H9 (cell line): Measurements from ENCODE around the gene SLCO3A1. TPM values are rescaled to one million over a fixed set of nuclear protein-coding genes. Genes with fewer than 3 reads are reported as not detected.
A peak's percentile ranks its signal among the peaks of the same experiment; 100 is the strongest.

Experiments
- DNase-seq: peaks from one replicate; pipeline ENCODE4 v3.0.0-alpha.2; 2017
- H2AFZ ChIP-seq: one replicate; pipeline ENCODE4 v1.6.1; 2013; ENCODE audit warnings: mild to moderate bottlenecking, low read length, control low read depth, moderate library complexity
- H2AK5ac ChIP-seq: 2 replicates; pipeline ENCODE4 v1.6.1; 2013; ENCODE audit warnings: low read length, control low read depth, mixed read lengths; ENCODE audit not compliant: insufficient read length
- H2BK120ac ChIP-seq: one replicate; pipeline ENCODE4 v1.6.1; 2013; ENCODE audit warnings: low read depth, mild to moderate bottlenecking, low read length, control low read depth, inconsistent platforms; ENCODE audit not compliant: poor library complexity, severe bottlenecking
- H2BK12ac ChIP-seq: 2 replicates; pipeline ENCODE4 v1.6.1; 2013; ENCODE audit warnings: low read length, control low read depth, mixed read lengths, low read depth; ENCODE audit not compliant: insufficient read length
- H2BK15ac ChIP-seq: 2 replicates; pipeline ENCODE4 v1.6.1; 2013; ENCODE audit warnings: low read depth, low read length, control low read depth
- H2BK20ac ChIP-seq: one replicate; pipeline ENCODE4 v1.6.1; 2013; ENCODE audit warnings: low read depth, mild to moderate bottlenecking, low read length, control low read depth, inconsistent platforms; ENCODE audit not compliant: poor library complexity, severe bottlenecking
- H2BK5ac ChIP-seq: 2 replicates; pipeline ENCODE4 v1.6.1; 2013; ENCODE audit warnings: low read length, control low read depth, mixed read lengths; ENCODE audit not compliant: insufficient read length
- H3K14ac ChIP-seq: 2 replicates; pipeline ENCODE4 v1.6.1; 2013; ENCODE audit warnings: low read length, control low read depth; ENCODE audit not compliant: insufficient read depth
- H3K18ac ChIP-seq: 2 replicates; pipeline ENCODE4 v1.6.1; 2013; ENCODE audit warnings: low read depth, mild to moderate bottlenecking, mixed read lengths, low read length, control low read depth; ENCODE audit not compliant: insufficient read length
- H3K23ac ChIP-seq: 2 replicates; pipeline ENCODE4 v1.6.1; 2013; ENCODE audit warnings: low read length, control low read depth, mixed read lengths, low read depth; ENCODE audit not compliant: insufficient read length
- H3K23me2 ChIP-seq: 2 replicates; pipeline ENCODE4 v1.6.1; 2013; ENCODE audit warnings: low read depth, mild to moderate bottlenecking, mixed read lengths, low read length, control low read depth; ENCODE audit not compliant: insufficient read length, poor library complexity, severe bottlenecking
- H3K27ac ChIP-seq: 2 replicates; pipeline ENCODE4 v1.5.1; 2013; ENCODE audit warnings: low read length, control low read depth, mixed read lengths, low read depth; ENCODE audit not compliant: insufficient read length
- H3K27me3 ChIP-seq: 2 replicates; pipeline ENCODE4 v1.6.1; 2013; ENCODE audit warnings: low read length, control low read depth, inconsistent platforms; ENCODE audit not compliant: insufficient read depth
- H3K4ac ChIP-seq: 2 replicates; pipeline ENCODE4 v1.6.1; 2013; ENCODE audit warnings: low read depth, mild to moderate bottlenecking, control low read depth, inconsistent platforms, low read length, moderate library complexity
- H3K4me1 ChIP-seq: 2 replicates; pipeline ENCODE4 v1.6.1; 2013; ENCODE audit warnings: low read length, control low read depth, inconsistent platforms; ENCODE audit not compliant: insufficient read depth
- H3K4me2 ChIP-seq: 2 replicates; pipeline ENCODE4 v1.6.1; 2013; ENCODE audit warnings: low read length, control low read depth, mixed read lengths; ENCODE audit not compliant: insufficient read length, insufficient read depth
- H3K56ac ChIP-seq: 2 replicates; pipeline ENCODE4 v1.6.1; 2013; ENCODE audit warnings: low read depth, mild to moderate bottlenecking, mixed read lengths, low read length, control low read depth; ENCODE audit not compliant: insufficient read length
- H3K79me1 ChIP-seq: 2 replicates; pipeline ENCODE4 v1.6.1; 2013; ENCODE audit warnings: low read depth, mild to moderate bottlenecking, moderate library complexity, low read length, control low read depth, inconsistent platforms; ENCODE audit not compliant: insufficient read depth, poor library complexity, severe bottlenecking
- H3K79me2 ChIP-seq: 2 replicates; pipeline ENCODE4 v1.6.1; 2013; ENCODE audit warnings: low read length, control low read depth, inconsistent platforms; ENCODE audit not compliant: insufficient read depth
- H3K9ac ChIP-seq: 2 replicates; pipeline ENCODE4 v1.6.1; 2013; ENCODE audit warnings: low read length, control low read depth, mixed read lengths; ENCODE audit not compliant: insufficient read length; ENCODE audit errors: extremely low read depth
- H3K9me3 ChIP-seq: one replicate; pipeline ENCODE4 v1.6.1; 2013; ENCODE audit warnings: low read depth, low read length, inconsistent platforms; ENCODE audit not compliant: control insufficient read depth
- H3T11ph ChIP-seq: one replicate; pipeline ENCODE4 v1.6.1; 2013; ENCODE audit warnings: mild to moderate bottlenecking, low read length, control low read depth, inconsistent platforms
- H4K20me1 ChIP-seq: one replicate; pipeline ENCODE4 v1.6.1; 2013; ENCODE audit not compliant: control insufficient read depth, insufficient read length, insufficient read depth
- H4K5ac ChIP-seq: 2 replicates; pipeline ENCODE4 v1.6.1; 2013; ENCODE audit warnings: low read depth, mild to moderate bottlenecking, mixed read lengths, low read length, control low read depth; ENCODE audit not compliant: insufficient read length
- H4K8ac ChIP-seq: replicated peaks from 2 replicates; pipeline ENCODE4 v1.6.1; 2013; ENCODE audit warnings: low read length, control low read depth, mixed read lengths, low read depth; ENCODE audit not compliant: insufficient read length
- H4K91ac ChIP-seq: 2 replicates; pipeline ENCODE4 v1.6.1; 2013; ENCODE audit warnings: low read depth, mild to moderate bottlenecking, moderate library complexity, mixed read lengths, low read length, control low read depth; ENCODE audit not compliant: insufficient read length
- H3K27ac Mint-ChIP-seq, 3 experiments: 2 replicates in 2 of 3; 3 replicates in 1 of 3; pipeline ENCODE4 v1.8.0; 2020 to 2021; ENCODE audit warnings: mixed read lengths in 3 of 3, mild to moderate bottlenecking in 1 of 3, moderate library complexity in 1 of 3
- H3K27me3 Mint-ChIP-seq: 2 replicates; pipeline ENCODE4 v1.8.0; 2021; ENCODE audit warnings: low read depth, mild to moderate bottlenecking, moderate library complexity, mixed read lengths
- H3K36me3 Mint-ChIP-seq, 3 experiments: 2 replicates in 2 of 3; 3 replicates in 1 of 3; pipeline ENCODE4 v1.8.0; 2020 to 2021; ENCODE audit warnings: low read depth in 3 of 3, mixed read lengths in 3 of 3; ENCODE audit not compliant: insufficient read depth in 1 of 3
- H3K4me1 Mint-ChIP-seq, 2 experiments: 2 replicates each; pipeline ENCODE4 v1.8.0; 2020; ENCODE audit warnings: mixed read lengths in 2 of 2
- H3K4me3 Mint-ChIP-seq, 2 experiments: 2 replicates in 1 of 2; 3 replicates in 1 of 2; pipeline ENCODE4 v1.8.0; 2020 to 2021; ENCODE audit warnings: mild to moderate bottlenecking in 2 of 2, mixed read lengths in 2 of 2, moderate library complexity in 1 of 2
- H3K9me3 Mint-ChIP-seq, 2 experiments: 2 replicates in 1 of 2; 3 replicates in 1 of 2; pipeline ENCODE4 v1.8.0; 2020; ENCODE audit warnings: mild to moderate bottlenecking in 2 of 2, mixed read lengths in 2 of 2, moderate library complexity in 1 of 2
- WGBS: extraction: QIAGEN DNeasy Blood & Tissue Kit; methylation state at CpG from one replicate; pipeline ENCODE4 v1.1.7; 2013; ENCODE audit warnings: missing lambda C conversion rate, low lambda C conversion rate, mixed read lengths; ENCODE audit not compliant: insufficient read length; ENCODE audit errors: extremely low coverage; 5-methylcytosine and 5-hydroxymethylcytosine counted together
- total RNA-seq: library from RNA; stranded (reverse); gene quantifications from 2 replicates; pipeline ENCODE4 v1.2.1, GENCODE V29; 2021
- TF ChIP-seq, protein P1 (sequence below): fragments of 200-600 bp; sonication (generic); conservative IDR thresholded peaks from 3 replicates; pipeline ENCODE4 v1.8.0; 2021; ENCODE audit warnings: antibody characterized with exemption, mild to moderate bottlenecking

Gene SLCO3A1
- total RNA-seq, 1 experiment from 2014 or later: 9.4 TPM

DNA sequence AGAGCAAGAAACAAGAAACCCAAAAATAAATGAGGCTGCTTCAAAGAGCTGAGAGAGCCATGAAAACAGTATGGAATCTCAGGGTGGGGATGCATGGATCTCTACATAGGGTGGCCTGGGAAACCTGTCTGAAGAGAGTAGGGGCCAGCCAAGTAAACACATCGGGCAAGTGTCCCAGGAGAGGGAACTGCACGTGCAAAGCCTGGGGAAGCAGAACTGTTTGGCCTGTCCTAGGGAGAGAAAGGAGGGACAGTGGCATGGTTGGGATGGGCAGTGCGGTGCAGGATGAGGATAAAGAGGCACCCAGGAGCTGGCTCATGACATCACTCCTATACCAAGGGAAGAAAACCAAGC is 271.1 kb downstream of the SLCO3A1 start:
- Histone ChIP-seq H3K23ac (no peak overlapping the region), H3K18ac (no peak overlapping the region), H2BK12ac (no peak overlapping the region), H3K4me1 (peaks cover 2% of the 10 kb centered on the region; the same call in 1 of the 2 replicates), H3K27me3 (no peaks in the 10 kb centered on the region), H3K27ac (no peak overlapping the region), H2BK120ac (no peak overlapping the region), H2AFZ (no peak overlapping the region), H3K4me2 (no peak overlapping the region), H3K56ac (no peak overlapping the region), H3T11ph (no peak overlapping the region), H4K91ac (no peak overlapping the region), H3K23me2 (no peaks in the 10 kb centered on the region), H2BK5ac (no peak overlapping the region), H2BK15ac (no peak overlapping the region), H3K79me1 (no peaks in the 10 kb centered on the region), H3K14ac (no peak overlapping the region; the same call in 1 of the 2 replicates), H3K9me3 (no peaks in the 10 kb centered on the region), H3K79me2 (no peaks in the 10 kb centered on the region), H3K9ac (no peak overlapping the region), H4K5ac (no peak overlapping the region), H4K8ac (no peak overlapping the region), H2AK5ac (no peak overlapping the region), H2BK20ac (no peak overlapping the region), H4K20me1 (no peaks in the 10 kb centered on the region), H3K4ac (no peak overlapping the region)
- H3K36me3 Mint-ChIP-seq: peaks cover 22 to 24% (median 23%) of the 10 kb centered on the region in 3 experiments
- no peak for DNase-seq
- no peaks in the 10 kb centered on the region; the same call in 1 of the 2 replicates for H3K27me3 Mint-ChIP-seq
- H3K4me1 Mint-ChIP-seq: peaks cover 32 to 41% of the 10 kb centered on the region in 2 experiments
- peak overlapping the region; percentile 7 to 94 (median 81); a peak in 6 of 7 replicates for H3K27ac Mint-ChIP-seq
- H3K4me3 Mint-ChIP-seq: no peak overlapping the region
- TF ChIP-seq, protein P1, sequence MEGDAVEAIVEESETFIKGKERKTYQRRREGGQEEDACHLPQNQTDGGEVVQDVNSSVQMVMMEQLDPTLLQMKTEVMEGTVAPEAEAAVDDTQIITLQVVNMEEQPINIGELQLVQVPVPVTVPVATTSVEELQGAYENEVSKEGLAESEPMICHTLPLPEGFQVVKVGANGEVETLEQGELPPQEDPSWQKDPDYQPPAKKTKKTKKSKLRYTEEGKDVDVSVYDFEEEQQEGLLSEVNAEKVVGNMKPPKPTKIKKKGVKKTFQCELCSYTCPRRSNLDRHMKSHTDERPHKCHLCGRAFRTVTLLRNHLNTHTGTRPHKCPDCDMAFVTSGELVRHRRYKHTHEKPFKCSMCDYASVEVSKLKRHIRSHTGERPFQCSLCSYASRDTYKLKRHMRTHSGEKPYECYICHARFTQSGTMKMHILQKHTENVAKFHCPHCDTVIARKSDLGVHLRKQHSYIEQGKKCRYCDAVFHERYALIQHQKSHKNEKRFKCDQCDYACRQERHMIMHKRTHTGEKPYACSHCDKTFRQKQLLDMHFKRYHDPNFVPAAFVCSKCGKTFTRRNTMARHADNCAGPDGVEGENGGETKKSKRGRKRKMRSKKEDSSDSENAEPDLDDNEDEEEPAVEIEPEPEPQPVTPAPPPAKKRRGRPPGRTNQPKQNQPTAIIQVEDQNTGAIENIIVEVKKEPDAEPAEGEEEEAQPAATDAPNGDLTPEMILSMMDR: no peak
- peaks cover 7 to 16% of the 10 kb centered on the region in 2 experiments; a peak in 4 of 5 replicates for H3K9me3 Mint-ChIP-seq
- no CpG with 5 or more reads among the region's 3 CpGs for WGBS
